ENCODE results near the gene PARN. TPM values are rescaled to one million over a fixed set of nuclear protein-coding genes. Genes with fewer than 3 reads are reported as not detected.

Gene PARN
- total and polyA plus RNA-seq, 2 of the 4 experiments (the other 2 are of a cell fraction): 24.6 to 25.1 TPM

- Histone ChIP-seq H4K20me1 (ENCODE audit: insufficient read depth, low read length) (no peaks in the 10 kb centered on the region), H4K8ac (ENCODE audit: low read depth in 2 of 2, low read length in 2 of 2) (no peak overlapping the region), H3K9me1 (ENCODE audit: insufficient read depth, low read length) (no peaks in the 10 kb centered on the region; the same call in 1 of the 2 replicates), H2AK5ac (ENCODE audit: low read depth, low read length) (no peak overlapping the region), H3K4me3 (ENCODE audit: insufficient read depth, low read depth, low read length) (no peak overlapping the region), H2AK9ac (replicated peaks; ENCODE audit: low read depth, low read length, poor library complexity) (no peak overlapping the region), H3K4me2 (ENCODE audit: low read depth, low read length) (no peak overlapping the region), H3K4me1 (ENCODE audit: control insufficient read depth, insufficient read depth, low read length) (peaks cover 3% of the 10 kb centered on the region; the same call in 1 of the 2 replicates), H3K27ac (ENCODE audit: insufficient read depth, low read length) (no peak overlapping the region), H3K14ac (replicated peaks; ENCODE audit: low read depth, low read length) (no peak overlapping the region), H4K91ac (ENCODE audit: insufficient read depth, low read depth, low read length) (no peak overlapping the region), H2BK5ac (ENCODE audit: low read depth, low read length, poor library complexity, severe bottlenecking) (no peak overlapping the region), H3K4ac (ENCODE audit: low read depth, low read length) (no peak overlapping the region), H4K5ac (ENCODE audit: low read depth, low read length) (no peak overlapping the region), H3K36me3 (ENCODE audit: control insufficient read depth, insufficient read depth, low read length) (no peaks in the 10 kb centered on the region), H3K56ac (ENCODE audit: extremely low read depth, insufficient read depth, low read length) (no peak overlapping the region), H3K9me3 (ENCODE audit: control insufficient read depth, insufficient read depth, low read length) (peaks cover 4% of the 10 kb centered on the region), H3K79me1 (ENCODE audit: low read depth in 1 of 2, low read length in 2 of 2) (no peaks in the 10 kb centered on the region), H2BK120ac (ENCODE audit: low read depth, low read length) (no peak overlapping the region), H3K27me3 (ENCODE audit: control insufficient read depth, insufficient read depth, low read length) (no peaks in the 10 kb centered on the region), H2AFZ (replicated peaks; ENCODE audit: low read length, poor library complexity) (no peak overlapping the region), H3K23ac (ENCODE audit: low read depth, low read length) (no peak overlapping the region), H3K9ac (ENCODE audit: low read depth, low read length) (no peak overlapping the region), H2BK20ac (ENCODE audit: low read depth, low read length) (no peak overlapping the region), H2BK15ac (ENCODE audit: low read depth, low read length) (no peak overlapping the region), H3K18ac (ENCODE audit: low read depth, low read length) (no peak overlapping the region)
- in situ Hi-C loops (cut with MboI; ENCODE audit: low sequenced_read_pairs): no loop called here
- intact Hi-C loops (cut with micrococcal nuclease): no loop called here
- dilution Hi-C loops (cut with HindIII; ENCODE audit: low sequenced_read_pairs, unreplicated experiment): no loop called here
- no peak for DNase-seq
- POLR2A ChIA-PET (ENCODE audit: unreplicated experiment): no interaction called here
- CTCF ChIA-PET: no interaction called here
- ATAC-seq (ENCODE audit: low read depth): no peak
- WGBS, 2 experiments (ENCODE audit: extremely low coverage in 2 of 2, insufficient read length in 1 of 2): 100% methylated on average over 1 of the region's 3 CpGs; no CpG with 5 or more reads in 1 of the 2 experiments
- BruUV-seq (replicated peaks): no TSS peak
- TF ChIP-seq MAFK (IDR thresholded peaks at IDR 0.05; ENCODE audit: low read depth, low read length) (no peak), MAZ (IDR thresholded peaks at IDR 0.05; ENCODE audit: borderline replicate concordance, low read depth, low read length) (no peak), NFE2L2 (IDR thresholded peaks at IDR 0.05; ENCODE audit: low read depth, low read length) (no peak), CHD1 (IDR thresholded peaks at IDR 0.05; ENCODE audit: low read depth, low read length) (no peak), FOS (IDR thresholded peaks at IDR 0.05; ENCODE audit: low read depth, low read length) (no peak), SMC3 (IDR thresholded peaks at IDR 0.05; ENCODE audit: low read depth, low read length) (no peak), USF2 (IDR thresholded peaks at IDR 0.05; ENCODE audit: low read depth, low read length) (no peak), RFX5 (IDR thresholded peaks at IDR 0.05; ENCODE audit: low read depth, low read length) (no peak), BHLHE40 (IDR thresholded peaks at IDR 0.05; ENCODE audit: low read depth, low read length) (no peak), POLR2A (IDR thresholded peaks at IDR 0.05; ENCODE audit: low read depth, low read length) (no peak), RCOR1 (IDR thresholded peaks at IDR 0.05; ENCODE audit: insufficient replicate concordance, low read length) (no peak), RAD21 (IDR thresholded peaks at IDR 0.05; ENCODE audit: low read length) (no peak), CEBPB (IDR thresholded peaks at IDR 0.05; ENCODE audit: low read depth, low read length) (no peak), MXI1 (IDR thresholded peaks at IDR 0.05; ENCODE audit: borderline replicate concordance, low read depth, low read length) (no peak), ELK1 (IDR thresholded peaks at IDR 0.05; ENCODE audit: borderline replicate concordance, low read depth, low read length) (no peak), CTCF (conservative IDR thresholded peaks at IDR 0.05; ENCODE audit: low read depth, low read length) (no peak)
Measured at GRCh38 chr16:14419817-14420216, 210.2 kb downstream of the PARN start.
